H1 (cell line): Measurements from ENCODE around the gene TSHZ2. TPM values are rescaled to one million over a fixed set of nuclear protein-coding genes. Genes with fewer than 3 reads are reported as not detected.

Experiments used
- BCL11A ChIP-seq, 2 experiments: IDR thresholded peaks; one replicate each; pipeline ENCODE4 v1.6.1; 2011; ENCODE audit warnings: low read depth in 2 of 2, low read length in 2 of 2, mild to moderate bottlenecking in 2 of 2
- BRCA1 ChIP-seq: IDR thresholded peaks from 2 replicates; pipeline ENCODE4 v1.6.1; 2012; ENCODE audit warnings: low read depth, low read length, improper control_type of control experiment
- CEBPB ChIP-seq: IDR thresholded peaks from 2 replicates; pipeline ENCODE4 v1.6.1; 2012; ENCODE audit warnings: low read depth, low read length
- JUND ChIP-seq: IDR thresholded peaks from 2 replicates; pipeline ENCODE4 v1.6.1; 2011; ENCODE audit warnings: mild to moderate bottlenecking, improper control_type of control experiment, low read length
- NRF1 ChIP-seq: IDR thresholded peaks from 2 replicates; pipeline ENCODE4 v1.6.1; 2011; ENCODE audit warnings: mild to moderate bottlenecking, low read depth, low read length, improper control_type of control experiment
- PHF8 ChIP-seq: fragments of 200-600 bp; sonication (generic); conservative IDR thresholded peaks from 2 replicates; pipeline ENCODE4 v1.7.1; 2012; ENCODE audit warnings: low read depth, mild to moderate bottlenecking, inconsistent platforms, low read length, moderate library complexity
- POLR2AphosphoS5 ChIP-seq: IDR thresholded peaks from 2 replicates; pipeline ENCODE4 v1.6.1; 2011; ENCODE audit warnings: low read depth, low read length
- SRF ChIP-seq: IDR thresholded peaks from 2 replicates; pipeline ENCODE4 v1.6.1; 2011; ENCODE audit warnings: mild to moderate bottlenecking, low read depth, low read length, moderate library complexity
- polyA plus RNA-seq, 7 experiments: library from polyadenylated mRNA; depleted of rRNA in 3 of 7; stranded (reverse) in 5 of 7; unstranded in 2 of 7; fragments of >200 nt in 5 of 7; fragments of 200-250 nt in 2 of 7; gene quantifications; 1 replicate in 5 of 7; 2 replicates in 1 of 7; 4 replicates in 1 of 7; pipeline versions ENCODE4 v1.2.1 to v1.2.3, GENCODE V29; 2011 to 2013; ENCODE audit warnings: missing spikeins in 2 of 7, mixed read lengths in 2 of 7
- total RNA-seq: library from RNA; stranded (reverse); fragmentation: NEBNext Ultra II Directional; extraction: Animal tissue kit (Norgen Biotek cat#: 25700); gene quantifications from 2 replicates; pipeline ENCODE4 v1.2.1, GENCODE V29; 2021
- TF ChIP-seq, protein P1 (sequence below): fragments of 300-600 bp; sonication (generic); IDR thresholded peaks from 2 replicates; pipeline ENCODE4 v1.7.1; 2012; ENCODE audit warnings: low read length, moderate library complexity, mild to moderate bottlenecking, inconsistent platforms; ENCODE audit not compliant: insufficient replicate concordance
- TF ChIP-seq, protein P2 (sequence below): IDR thresholded peaks from 2 replicates; pipeline ENCODE4 v1.6.1; 2012; ENCODE audit warnings: inconsistent platforms

TSHZ2 gene
- total and polyA plus RNA-seq, 2 of the 8 experiments (the other 6 are each of a cell fraction or from before 2014, with no cell fraction given), result 0.14 to 0.30 TPM

DNA sequence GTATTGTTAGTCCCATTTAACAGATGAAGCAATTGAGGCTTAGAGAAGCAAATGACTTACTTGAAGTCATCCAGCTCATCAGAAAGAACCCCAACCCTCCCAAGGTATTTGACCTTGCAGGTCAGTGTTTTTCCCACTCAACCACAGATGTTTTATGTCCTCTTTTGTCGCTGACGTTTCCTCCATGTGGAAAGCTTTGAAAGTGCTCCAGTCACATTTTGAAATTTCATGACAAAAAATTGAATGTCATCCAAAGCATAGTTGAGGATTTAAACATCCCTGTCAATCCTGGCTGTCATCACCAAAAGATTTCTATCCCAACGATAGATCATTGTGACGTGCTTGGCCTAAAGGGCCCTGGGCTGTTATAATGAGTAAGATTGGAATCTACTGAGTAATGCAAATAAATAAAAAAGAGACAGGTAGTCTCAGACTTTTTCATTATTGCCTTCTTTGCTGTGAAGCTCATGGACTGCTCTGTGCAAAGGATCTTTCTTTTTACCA, 102.7 kb downstream of the TSHZ2 start (continued):
- TF ChIP-seq, protein P1, sequence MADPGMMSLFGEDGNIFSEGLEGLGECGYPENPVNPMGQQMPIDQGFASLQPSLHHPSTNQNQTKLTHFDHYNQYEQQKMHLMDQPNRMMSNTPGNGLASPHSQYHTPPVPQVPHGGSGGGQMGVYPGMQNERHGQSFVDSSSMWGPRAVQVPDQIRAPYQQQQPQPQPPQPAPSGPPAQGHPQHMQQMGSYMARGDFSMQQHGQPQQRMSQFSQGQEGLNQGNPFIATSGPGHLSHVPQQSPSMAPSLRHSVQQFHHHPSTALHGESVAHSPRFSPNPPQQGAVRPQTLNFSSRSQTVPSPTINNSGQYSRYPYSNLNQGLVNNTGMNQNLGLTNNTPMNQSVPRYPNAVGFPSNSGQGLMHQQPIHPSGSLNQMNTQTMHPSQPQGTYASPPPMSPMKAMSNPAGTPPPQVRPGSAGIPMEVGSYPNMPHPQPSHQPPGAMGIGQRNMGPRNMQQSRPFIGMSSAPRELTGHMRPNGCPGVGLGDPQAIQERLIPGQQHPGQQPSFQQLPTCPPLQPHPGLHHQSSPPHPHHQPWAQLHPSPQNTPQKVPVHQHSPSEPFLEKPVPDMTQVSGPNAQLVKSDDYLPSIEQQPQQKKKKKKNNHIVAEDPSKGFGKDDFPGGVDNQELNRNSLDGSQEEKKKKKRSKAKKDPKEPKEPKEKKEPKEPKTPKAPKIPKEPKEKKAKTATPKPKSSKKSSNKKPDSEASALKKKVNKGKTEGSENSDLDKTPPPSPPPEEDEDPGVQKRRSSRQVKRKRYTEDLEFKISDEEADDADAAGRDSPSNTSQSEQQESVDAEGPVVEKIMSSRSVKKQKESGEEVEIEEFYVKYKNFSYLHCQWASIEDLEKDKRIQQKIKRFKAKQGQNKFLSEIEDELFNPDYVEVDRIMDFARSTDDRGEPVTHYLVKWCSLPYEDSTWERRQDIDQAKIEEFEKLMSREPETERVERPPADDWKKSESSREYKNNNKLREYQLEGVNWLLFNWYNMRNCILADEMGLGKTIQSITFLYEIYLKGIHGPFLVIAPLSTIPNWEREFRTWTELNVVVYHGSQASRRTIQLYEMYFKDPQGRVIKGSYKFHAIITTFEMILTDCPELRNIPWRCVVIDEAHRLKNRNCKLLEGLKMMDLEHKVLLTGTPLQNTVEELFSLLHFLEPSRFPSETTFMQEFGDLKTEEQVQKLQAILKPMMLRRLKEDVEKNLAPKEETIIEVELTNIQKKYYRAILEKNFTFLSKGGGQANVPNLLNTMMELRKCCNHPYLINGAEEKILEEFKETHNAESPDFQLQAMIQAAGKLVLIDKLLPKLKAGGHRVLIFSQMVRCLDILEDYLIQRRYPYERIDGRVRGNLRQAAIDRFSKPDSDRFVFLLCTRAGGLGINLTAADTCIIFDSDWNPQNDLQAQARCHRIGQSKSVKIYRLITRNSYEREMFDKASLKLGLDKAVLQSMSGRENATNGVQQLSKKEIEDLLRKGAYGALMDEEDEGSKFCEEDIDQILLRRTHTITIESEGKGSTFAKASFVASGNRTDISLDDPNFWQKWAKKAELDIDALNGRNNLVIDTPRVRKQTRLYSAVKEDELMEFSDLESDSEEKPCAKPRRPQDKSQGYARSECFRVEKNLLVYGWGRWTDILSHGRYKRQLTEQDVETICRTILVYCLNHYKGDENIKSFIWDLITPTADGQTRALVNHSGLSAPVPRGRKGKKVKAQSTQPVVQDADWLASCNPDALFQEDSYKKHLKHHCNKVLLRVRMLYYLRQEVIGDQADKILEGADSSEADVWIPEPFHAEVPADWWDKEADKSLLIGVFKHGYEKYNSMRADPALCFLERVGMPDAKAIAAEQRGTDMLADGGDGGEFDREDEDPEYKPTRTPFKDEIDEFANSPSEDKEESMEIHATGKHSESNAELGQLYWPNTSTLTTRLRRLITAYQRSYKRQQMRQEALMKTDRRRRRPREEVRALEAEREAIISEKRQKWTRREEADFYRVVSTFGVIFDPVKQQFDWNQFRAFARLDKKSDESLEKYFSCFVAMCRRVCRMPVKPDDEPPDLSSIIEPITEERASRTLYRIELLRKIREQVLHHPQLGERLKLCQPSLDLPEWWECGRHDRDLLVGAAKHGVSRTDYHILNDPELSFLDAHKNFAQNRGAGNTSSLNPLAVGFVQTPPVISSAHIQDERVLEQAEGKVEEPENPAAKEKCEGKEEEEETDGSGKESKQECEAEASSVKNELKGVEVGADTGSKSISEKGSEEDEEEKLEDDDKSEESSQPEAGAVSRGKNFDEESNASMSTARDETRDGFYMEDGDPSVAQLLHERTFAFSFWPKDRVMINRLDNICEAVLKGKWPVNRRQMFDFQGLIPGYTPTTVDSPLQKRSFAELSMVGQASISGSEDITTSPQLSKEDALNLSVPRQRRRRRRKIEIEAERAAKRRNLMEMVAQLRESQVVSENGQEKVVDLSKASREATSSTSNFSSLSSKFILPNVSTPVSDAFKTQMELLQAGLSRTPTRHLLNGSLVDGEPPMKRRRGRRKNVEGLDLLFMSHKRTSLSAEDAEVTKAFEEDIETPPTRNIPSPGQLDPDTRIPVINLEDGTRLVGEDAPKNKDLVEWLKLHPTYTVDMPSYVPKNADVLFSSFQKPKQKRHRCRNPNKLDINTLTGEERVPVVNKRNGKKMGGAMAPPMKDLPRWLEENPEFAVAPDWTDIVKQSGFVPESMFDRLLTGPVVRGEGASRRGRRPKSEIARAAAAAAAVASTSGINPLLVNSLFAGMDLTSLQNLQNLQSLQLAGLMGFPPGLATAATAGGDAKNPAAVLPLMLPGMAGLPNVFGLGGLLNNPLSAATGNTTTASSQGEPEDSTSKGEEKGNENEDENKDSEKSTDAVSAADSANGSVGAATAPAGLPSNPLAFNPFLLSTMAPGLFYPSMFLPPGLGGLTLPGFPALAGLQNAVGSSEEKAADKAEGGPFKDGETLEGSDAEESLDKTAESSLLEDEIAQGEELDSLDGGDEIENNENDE, result no peak
- TF ChIP-seq BRCA1 (no peak), JUND (no peak), NRF1 (no peak), SRF (no peak), BCL11A (IDR thresholded peaks at IDR 0.05; ENCODE audit: low read depth in 2 of 2, low read length in 2 of 2) (no peak), CEBPB (no peak), POLR2AphosphoS5 (no peak), PHF8 (no peak)
- TF ChIP-seq, protein P2, sequence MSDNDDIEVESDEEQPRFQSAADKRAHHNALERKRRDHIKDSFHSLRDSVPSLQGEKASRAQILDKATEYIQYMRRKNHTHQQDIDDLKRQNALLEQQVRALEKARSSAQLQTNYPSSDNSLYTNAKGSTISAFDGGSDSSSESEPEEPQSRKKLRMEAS, result no peak
